Keratinocyte (primary cell): ENCODE data around the gene ZNF8. TPM values are rescaled to one million over a fixed set of nuclear protein-coding genes. Genes with fewer than 3 reads are reported as not detected.

Experiments
- DNase-seq: peaks from one replicate; pipeline ENCODE4 v3.0.0-alpha.2; 2011; ENCODE audit warnings: low read depth, missing footprints, low spot score
- FAIRE-seq: peaks from 2 replicates; lab custom pipeline; 2011; peaks lifted over from hg19 to GRCh38; lab: Jason Lieb, UNC
- H2AFZ ChIP-seq: 2 replicates; pipeline ENCODE4 v1.6.0; 2012; ENCODE audit warnings: low read length, control low read depth, inconsistent platforms; ENCODE audit not compliant: control insufficient read depth
- H3K27ac ChIP-seq: 2 replicates; pipeline ENCODE4 v1.5.1; 2011; ENCODE audit warnings: low read length; ENCODE audit not compliant: control insufficient read depth, insufficient read depth
- H3K27me3 ChIP-seq: 3 replicates; pipeline ENCODE4 v1.6.0; 2011; ENCODE audit warnings: low read length; ENCODE audit not compliant: control insufficient read depth, insufficient read depth; ENCODE audit errors: extremely low read depth
- H3K36me3 ChIP-seq, 2 experiments: 2 replicates in 1 of 2; 3 replicates in 1 of 2; pipeline ENCODE4 v1.5.1; 2011; ENCODE audit warnings: low read length in 2 of 2, mild to moderate bottlenecking in 1 of 2; ENCODE audit not compliant: control insufficient read depth in 2 of 2, insufficient read depth in 2 of 2; ENCODE audit errors: extremely low read depth in 1 of 2
- H3K4me1 ChIP-seq: 3 replicates; pipeline ENCODE4 v1.5.1; 2011; ENCODE audit warnings: low read length; ENCODE audit not compliant: control insufficient read depth, insufficient read depth; ENCODE audit errors: extremely low read depth
- H3K4me2 ChIP-seq: 3 replicates; pipeline ENCODE4 v1.6.0; 2011; ENCODE audit warnings: low read depth, low read length; ENCODE audit not compliant: control insufficient read depth, insufficient read depth; ENCODE audit errors: extremely low read depth
- H3K4me3 ChIP-seq, 3 experiments: fragments of 200-600 bp in 1 of 3; sonication (generic) in 1 of 3; 2 replicates in 2 of 3; 3 replicates in 1 of 3; pipeline ENCODE4 v1.5.1; 2011 to 2016; ENCODE audit warnings: low read length in 3 of 3, mild to moderate bottlenecking in 3 of 3, control low read depth in 2 of 3, inconsistent platforms in 1 of 3, low read depth in 1 of 3, mixed read lengths in 1 of 3, mixed run types in 1 of 3, moderate library complexity in 1 of 3; ENCODE audit not compliant: control insufficient read depth in 2 of 3, insufficient read depth in 2 of 3; ENCODE audit errors: extremely low read depth in 1 of 3
- H3K79me2 ChIP-seq: 2 replicates; pipeline ENCODE4 v1.6.0; 2012; ENCODE audit warnings: low read length; ENCODE audit not compliant: control insufficient read depth, insufficient read depth
- H3K9ac ChIP-seq: 3 replicates; pipeline ENCODE4 v1.6.0; 2011; ENCODE audit warnings: low read length; ENCODE audit not compliant: control insufficient read depth, insufficient read depth; ENCODE audit errors: extremely low read depth
- H3K9me1 ChIP-seq: 3 replicates; pipeline ENCODE4 v1.6.0; 2011; ENCODE audit warnings: low read length; ENCODE audit not compliant: control insufficient read depth, insufficient read depth; ENCODE audit errors: extremely low read depth
- H3K9me3 ChIP-seq: 2 replicates; pipeline ENCODE4 v1.5.1; 2012; ENCODE audit warnings: low read depth, low read length; ENCODE audit not compliant: control insufficient read depth
- H4K20me1 ChIP-seq: 3 replicates; pipeline ENCODE4 v1.6.0; 2011; ENCODE audit warnings: low read length; ENCODE audit not compliant: control insufficient read depth, insufficient read depth; ENCODE audit errors: extremely low read depth
- EZH2 ChIP-seq: IDR thresholded peaks from one replicate; pipeline ENCODE4 v1.6.1; 2012; ENCODE audit warnings: inconsistent platforms, mild to moderate bottlenecking, low read length, moderate library complexity
- dilution Hi-C: fragments of 300-500 bp; cut with MboI; formaldehyde crosslinking; loops from one replicate; pipeline ENCODE4 v1.7.0; 2020; ENCODE audit warnings: low sequenced_read_pairs; ENCODE audit not compliant: extremely low pct_ligation_motif_present
- polyA plus RNA-seq, 5 experiments: library from polyadenylated mRNA; depleted of rRNA in 3 of 5; stranded (reverse) in 3 of 5; stranded (forward) in 1 of 5; unstranded in 1 of 5; fragments of >200 nt; gene quantifications; 1 replicate in 1 of 5; 2 replicates in 3 of 5; 3 replicates in 1 of 5; pipeline versions ENCODE4 v1.2.1 to v1.2.3, GENCODE V29; 2011 to 2012; ENCODE audit warnings: missing spikeins in 2 of 5, low read depth in 1 of 5, low replicate concordance in 1 of 5
- TF ChIP-seq, protein P1 (sequence below), 3 experiments: IDR thresholded peaks in 1 of 3; conservative IDR thresholded peaks in 1 of 3; optimal IDR thresholded peaks in 1 of 3; 2 replicates in 2 of 3; 3 replicates in 1 of 3; pipeline versions ENCODE3 to v1.5.1; 2011; ENCODE audit warnings: low read length in 3 of 3, mild to moderate bottlenecking in 3 of 3, moderate library complexity in 2 of 3, control low read depth in 1 of 3, inconsistent platforms in 1 of 3; ENCODE audit not compliant: insufficient read depth in 2 of 3; ENCODE audit errors: extremely low read depth in 1 of 3

The ZNF8 gene
- polyA plus RNA-seq, 1 donor (not counting 4 experiments of a cell fraction or from before 2014, with no cell fraction given): 2.7 TPM

DNA sequence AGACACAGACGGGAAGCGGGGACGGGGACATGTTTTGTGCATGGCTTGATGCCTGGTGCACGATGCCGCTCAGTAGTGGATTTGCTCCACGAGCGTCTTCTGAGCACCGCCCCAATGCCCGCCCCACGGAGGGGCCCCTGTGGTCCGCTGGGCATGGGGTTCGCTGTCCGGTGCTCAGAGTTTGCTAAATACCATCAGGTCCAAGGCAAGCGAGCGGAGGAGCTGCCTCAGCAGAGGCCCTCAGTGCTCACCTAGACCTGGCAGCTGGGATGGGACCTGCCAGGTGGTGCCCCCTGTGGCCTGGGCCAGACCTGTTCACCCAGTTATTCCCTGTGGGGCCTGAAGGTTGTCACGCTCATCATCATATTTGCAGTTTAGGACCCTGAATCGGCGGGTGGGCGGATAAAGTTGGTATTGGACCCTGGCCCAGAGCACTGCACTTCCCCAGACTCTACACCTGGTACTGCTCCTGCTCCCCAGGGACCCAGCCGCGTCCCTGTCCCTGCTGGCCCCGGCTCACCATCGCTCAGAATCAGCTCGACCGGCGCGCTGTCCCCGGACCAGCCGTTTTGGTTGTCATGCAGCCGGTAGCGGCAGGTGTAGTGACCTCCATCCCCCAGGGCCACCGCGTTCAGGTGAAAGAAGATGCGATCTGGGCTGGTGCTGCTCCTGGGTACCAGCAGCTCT is 72.3 kb downstream of the ZNF8 start:
- DNase-seq: no peak

DNA sequence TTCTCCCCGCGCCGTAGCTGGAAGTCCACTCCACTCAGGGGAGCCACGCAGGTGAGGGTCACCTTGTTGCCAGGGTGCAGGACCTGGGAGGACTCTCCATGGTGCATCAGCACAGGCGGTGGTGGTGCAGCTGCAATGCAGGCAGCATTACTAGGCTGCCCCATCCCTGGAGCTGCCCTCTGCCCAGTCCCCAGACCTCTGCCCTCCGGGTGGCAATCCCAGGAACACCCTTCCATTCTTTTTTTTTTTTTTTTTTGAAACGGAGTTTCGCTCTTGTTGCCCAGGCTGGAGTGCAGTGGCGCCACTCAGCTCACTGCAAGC is 72.8 kb downstream of the ZNF8 start:
- Histone ChIP-seq H2AFZ (no peak overlapping the region), H4K20me1 (no peaks in the 10 kb centered on the region), H3K4me1 (no peaks in the 10 kb centered on the region), H3K4me2 (no peak overlapping the region), H3K36me3 (no peaks in the 10 kb centered on the region), H3K79me2 (no peaks in the 10 kb centered on the region), H3K4me3 (no peak overlapping the region), H3K9ac (no peak overlapping the region), H3K27ac (no peak overlapping the region), H3K27me3 (peaks cover 45% of the 10 kb centered on the region), H3K9me3 (peaks cover 3% of the 10 kb centered on the region), H3K9me1 (no peaks in the 10 kb centered on the region)
- TF ChIP-seq, protein P1, sequence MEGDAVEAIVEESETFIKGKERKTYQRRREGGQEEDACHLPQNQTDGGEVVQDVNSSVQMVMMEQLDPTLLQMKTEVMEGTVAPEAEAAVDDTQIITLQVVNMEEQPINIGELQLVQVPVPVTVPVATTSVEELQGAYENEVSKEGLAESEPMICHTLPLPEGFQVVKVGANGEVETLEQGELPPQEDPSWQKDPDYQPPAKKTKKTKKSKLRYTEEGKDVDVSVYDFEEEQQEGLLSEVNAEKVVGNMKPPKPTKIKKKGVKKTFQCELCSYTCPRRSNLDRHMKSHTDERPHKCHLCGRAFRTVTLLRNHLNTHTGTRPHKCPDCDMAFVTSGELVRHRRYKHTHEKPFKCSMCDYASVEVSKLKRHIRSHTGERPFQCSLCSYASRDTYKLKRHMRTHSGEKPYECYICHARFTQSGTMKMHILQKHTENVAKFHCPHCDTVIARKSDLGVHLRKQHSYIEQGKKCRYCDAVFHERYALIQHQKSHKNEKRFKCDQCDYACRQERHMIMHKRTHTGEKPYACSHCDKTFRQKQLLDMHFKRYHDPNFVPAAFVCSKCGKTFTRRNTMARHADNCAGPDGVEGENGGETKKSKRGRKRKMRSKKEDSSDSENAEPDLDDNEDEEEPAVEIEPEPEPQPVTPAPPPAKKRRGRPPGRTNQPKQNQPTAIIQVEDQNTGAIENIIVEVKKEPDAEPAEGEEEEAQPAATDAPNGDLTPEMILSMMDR (optimal IDR thresholded peaks at IDR 0.05 in 1 of 3, IDR thresholded peaks at IDR 0.05 in 1 of 3, conservative IDR thresholded peaks at IDR 0.05 in 1 of 3; ENCODE audit: extremely low read depth in 1 of 3, insufficient read depth in 2 of 3, low read length in 3 of 3): no peak
- no peak for TF ChIP-seq EZH2
- no peak for FAIRE-seq
- no peak for DNase-seq
- dilution Hi-C loops: no loop called here

More for the DNA sequence above, 72.3 kb downstream of the ZNF8 start:
- Histone ChIP-seq H4K20me1 (no peaks in the 10 kb centered on the region), H3K79me2 (no peaks in the 10 kb centered on the region), H3K36me3 (no peaks in the 10 kb centered on the region), H2AFZ (no peak overlapping the region), H3K4me2 (no peak overlapping the region), H3K9me1 (no peaks in the 10 kb centered on the region), H3K9ac (no peak overlapping the region), H3K27ac (no peak overlapping the region), H3K4me1 (no peaks in the 10 kb centered on the region), H3K9me3 (peaks cover under 1% of the 10 kb centered on the region), H3K27me3 (peaks cover 41% of the 10 kb centered on the region), H3K4me3 (no peak overlapping the region)
- TF ChIP-seq EZH2: no peak
- TF ChIP-seq, protein P1 (optimal IDR thresholded peaks at IDR 0.05 in 1 of 3, IDR thresholded peaks at IDR 0.05 in 1 of 3, conservative IDR thresholded peaks at IDR 0.05 in 1 of 3; ENCODE audit: extremely low read depth in 1 of 3, insufficient read depth in 2 of 3, low read length in 3 of 3): no peak
- no peak for FAIRE-seq
- dilution Hi-C loops: no loop called here
